Upper lobe of right lung (tissue), 1 donor: ENCODE results near the gene PRUNE1. TPM values are rescaled to one million over a fixed set of nuclear protein-coding genes. Genes with fewer than 3 reads are reported as not detected.

Experiments used
- ATAC-seq: fragments of 200-7000 bp; cut with Tn5 transposase; one replicate; pipeline ENCODE4 v1.9.1; 2020; ENCODE audit warnings: mild to moderate bottlenecking, moderate library complexity
- DNase-seq: peaks from one replicate; pipeline ENCODE4 v3.0.0-alpha.2; 2020
- H3K27ac ChIP-seq: fragments of 200-600 bp; one replicate; pipeline ENCODE4 v1.8.0; 2022
- H3K27me3 ChIP-seq: fragments of 200-600 bp; one replicate; pipeline ENCODE4 v1.8.0; 2022; ENCODE audit warnings: mild to moderate bottlenecking
- H3K36me3 ChIP-seq: fragments of 200-600 bp; one replicate; pipeline ENCODE4 v1.8.0; 2022
- H3K4me1 ChIP-seq: fragments of 200-600 bp; one replicate; pipeline ENCODE4 v1.8.0; 2022
- H3K4me3 ChIP-seq: fragments of 200-600 bp; one replicate; pipeline ENCODE4 v1.8.0; 2022; ENCODE audit warnings: mild to moderate bottlenecking
- H3K9me3 ChIP-seq: fragments of 200-600 bp; one replicate; pipeline ENCODE4 v1.8.0; 2022
- CTCF ChIP-seq: fragments of 200-600 bp; IDR thresholded peaks from one replicate; pipeline ENCODE4 v1.8.0; 2022; ENCODE audit warnings: antibody characterized with exemption
- intact Hi-C: fragments of 100-400 bp; cut with DNase I; formaldehyde crosslinking; loops from one replicate; pipeline ENCODE4 v1.11.0; 2022
- total RNA-seq: library from RNA; stranded (reverse); fragmentation: NEBNext Ultra II Directional; extraction: Animal tissue kit (Norgen Biotek cat#: 25700); gene quantifications from one replicate; pipeline ENCODE4 v1.2.1, GENCODE V29; 2021
- donor health status: DM: no; HTN: yes; CAD: no; lungs with severe emphysema.

PRUNE1 gene
- total RNA-seq, 1 donor from 2014 or later, result 18.3 TPM

GRCh38 chr1:151003180-151003579 lies 5.1 kb upstream of the PRUNE1 start:
- no peak for DNase-seq
- Histone ChIP-seq H3K27ac (peak overlapping the region; percentile 47), H3K4me1 (peaks cover 56% of the 10 kb centered on the region)

GRCh38 chr1:151005729-151006319 lies 2.4 kb upstream of the PRUNE1 start:
- peak overlapping the region; percentile 72 for H3K4me3 ChIP-seq
- intact Hi-C loops, result no loop called here
- H3K36me3 ChIP-seq, result peaks cover 15% of the 10 kb centered on the region
- no peaks in the 10 kb centered on the region for H3K9me3 ChIP-seq
- DNase-seq (no peak), ATAC-seq (no peak)
- TF ChIP-seq CTCF, result no peak
- H3K27me3 ChIP-seq, result no peaks in the 10 kb centered on the region
- H3K27ac ChIP-seq, result peak overlapping the region; percentile 96
- H3K4me1 ChIP-seq, result peaks cover 67% of the 10 kb centered on the region

More at GRCh38 chr1:151003180-151003579, 5.1 kb upstream of the PRUNE1 start:
- H3K4me3 ChIP-seq, result peak overlapping the region; percentile 72
- peaks cover 39% of the 10 kb centered on the region for H3K36me3 ChIP-seq
- H3K9me3 ChIP-seq, result no peaks in the 10 kb centered on the region
- no peak for ATAC-seq
- H3K27me3 ChIP-seq, result no peaks in the 10 kb centered on the region
- intact Hi-C loops, result no loop called here
- TF ChIP-seq CTCF, result no peak

GRCh38 chr1:151006327-151007052 lies 1.8 kb upstream of the PRUNE1 start, which contains the start of gene MINDY1:
MINDY1 (minus strand) TSS chr1:151006902; CDS start chr1:151002617, 4,285 bp downstream.
- H3K4me1 ChIP-seq, result peaks cover 73% of the 10 kb centered on the region
- H3K9me3 ChIP-seq, result no peaks in the 10 kb centered on the region
- peak within 1 kb of the TSS; percentile 72 for H3K4me3 ChIP-seq
- peak; percentile 74 for ATAC-seq
- H3K36me3 ChIP-seq, result peaks cover 9% of the 10 kb centered on the region
- H3K27ac ChIP-seq, result peak within 1 kb of the TSS; percentile 96
- no peaks in the 10 kb centered on the region for H3K27me3 ChIP-seq
- intact Hi-C loops, result no loop called here
- DNase-seq, result peak; percentile 79
- TF ChIP-seq CTCF, result peak; percentile 56

- no peaks in the 10 kb centered on the region for H3K9me3 ChIP-seq
- TF ChIP-seq CTCF, result no peak
- intact Hi-C loops, result no loop called here
- peak overlapping the region; percentile 96 for H3K27ac ChIP-seq
- H3K4me1 ChIP-seq, result peaks cover 69% of the 10 kb centered on the region
- no peaks in the 10 kb centered on the region for H3K27me3 ChIP-seq
- ATAC-seq (no peak), DNase-seq (no peak)
- H3K4me3 ChIP-seq, result peak overlapping the region; percentile 59
- H3K36me3 ChIP-seq, result no peaks in the 10 kb centered on the region
These were observed 401 bp upstream of the PRUNE1 start for GRCh38 chr1:151007853-151008243.

- H3K27ac ChIP-seq, result peak overlapping the region; percentile 96
- no peak for TF ChIP-seq CTCF
- H3K4me3 ChIP-seq, result peak overlapping the region; percentile 59
- no peaks in the 10 kb centered on the region for H3K9me3 ChIP-seq
- H3K27me3 ChIP-seq, result no peaks in the 10 kb centered on the region
- intact Hi-C loops, result no loop called here
- no peak for DNase-seq
- H3K4me1 ChIP-seq, result peaks cover 67% of the 10 kb centered on the region
- ATAC-seq, result no peak
- H3K36me3 ChIP-seq, result no peaks in the 10 kb centered on the region
These were observed 948 bp downstream of the PRUNE1 start for GRCh38 chr1:151009206-151009587.
